Embryonic facial prominence (tissue), 1 donor: ENCODE data around the gene LRCH1.

Experiments used
- DNase-seq: peaks from one replicate; pipeline ENCODE4 v3.0.0-alpha.2; 2016; ENCODE audit errors: extremely low spot score

The LRCH1 gene

GRCh38 chr13:46594374-46595078, 41.6 kb downstream of the LRCH1 start:
- no peak for DNase-seq

- DNase-seq = no peak
Measured at GRCh38 chr13:46595136-46595884, 42.3 kb downstream of the LRCH1 start.

- DNase-seq = no peak
Measured at GRCh38 chr13:46595885-46596275, 42.9 kb downstream of the LRCH1 start.

GRCh38 chr13:46596466-46596865, 43.5 kb downstream of the LRCH1 start:
- DNase-seq = no peak

GRCh38 chr13:46598140-46598819, 45.3 kb downstream of the LRCH1 start:
- DNase-seq = no peak

GRCh38 chr13:46598820-46599180, 45.8 kb downstream of the LRCH1 start:
- no peak for DNase-seq

- no peak for DNase-seq
Measured at GRCh38 chr13:46600943-46601311, 48.0 kb downstream of the LRCH1 start.

GRCh38 chr13:46602531-46602930, 49.6 kb downstream of the LRCH1 start:
- DNase-seq = no peak

GRCh38 chr13:46603165-46603603, 50.2 kb downstream of the LRCH1 start:
- no peak for DNase-seq

GRCh38 chr13:46604226-46604990, 51.4 kb downstream of the LRCH1 start:
- DNase-seq = no peak

GRCh38 chr13:46605076-46605824, 52.3 kb downstream of the LRCH1 start:
- DNase-seq = no peak

- no peak for DNase-seq
Measured at GRCh38 chr13:46605825-46606554, 53.0 kb downstream of the LRCH1 start.

GRCh38 chr13:46606970-46607369, 54.0 kb downstream of the LRCH1 start:
- no peak for DNase-seq

GRCh38 chr13:46607768-46608564, 55.0 kb downstream of the LRCH1 start:
- DNase-seq = no peak

- no peak for DNase-seq
Measured at GRCh38 chr13:46609052-46609451, 56.1 kb downstream of the LRCH1 start.

- no peak for DNase-seq
Measured at GRCh38 chr13:46609726-46610125, 56.8 kb downstream of the LRCH1 start.

- no peak for DNase-seq
Measured at GRCh38 chr13:46612267-46612666, 59.3 kb downstream of the LRCH1 start.

- no peak for DNase-seq
Measured at GRCh38 chr13:46613409-46614049, 60.6 kb downstream of the LRCH1 start.

GRCh38 chr13:46614582-46614981, 61.6 kb downstream of the LRCH1 start:
- no peak for DNase-seq
